H1 (cell line): Measurements from ENCODE around the gene GRHL3. TPM values are rescaled to one million over a fixed set of nuclear protein-coding genes. Genes with fewer than 3 reads are reported as not detected.

Source experiments
- CTCF ChIA-PET: fragments of 300-600 bp; sonication (Branson Sonifier 250); formaldehyde crosslinking; loops from one replicate; lab custom pipeline; 2021; ENCODE audit not compliant: partially characterized antibody; lab: Charles Lee
- POLR2A ChIA-PET: fragments of 300-600 bp; sonication (Branson Sonifier 250); formaldehyde crosslinking; loops from one replicate; lab custom pipeline; 2021; ENCODE audit warnings: inconsistent platforms; ENCODE audit not compliant: partially characterized antibody; lab: Charles Lee
- DNase-seq, 2 experiments: peaks; one replicate each; pipeline versions ENCODE4 v3.0.0 to v3.0.0-alpha.2; 2010 to 2022; ENCODE audit warnings: low spot score in 2 of 2, low read depth in 1 of 2, mixed read lengths in 1 of 2
- FAIRE-seq: peaks from 2 replicates; lab custom pipeline; 2011; peaks lifted over from hg19 to GRCh38; lab: Jason Lieb, UNC
- H2AFZ ChIP-seq: 2 replicates; pipeline ENCODE4 v1.8.1; 2012; ENCODE audit warnings: low read length, inconsistent platforms
- H2AK5ac ChIP-seq: 2 replicates; pipeline ENCODE4 v1.6.1; 2013; ENCODE audit warnings: low read depth, low read length
- H2BK120ac ChIP-seq: replicated peaks from 2 replicates; pipeline ENCODE3; 2013; ENCODE audit warnings: low read depth, low read length, inconsistent platforms
- H2BK12ac ChIP-seq: 2 replicates; pipeline ENCODE4 v1.6.1; 2013; ENCODE audit warnings: low read depth, low read length
- H2BK15ac ChIP-seq: 2 replicates; pipeline ENCODE4 v1.6.1; 2013; ENCODE audit warnings: low read length
- H2BK20ac ChIP-seq: 2 replicates; pipeline ENCODE4 v1.6.1; 2013; ENCODE audit warnings: low read length
- H2BK5ac ChIP-seq: 2 replicates; pipeline ENCODE4 v1.6.1; 2013; ENCODE audit warnings: low read depth, low read length
- H3K14ac ChIP-seq: 2 replicates; pipeline ENCODE4 v1.6.1; 2013; ENCODE audit warnings: inconsistent platforms; ENCODE audit not compliant: insufficient read length
- H3K18ac ChIP-seq: 2 replicates; pipeline ENCODE4 v1.6.1; 2013; ENCODE audit warnings: low read length; ENCODE audit errors: extremely low read depth
- H3K23ac ChIP-seq: 2 replicates; pipeline ENCODE4 v1.6.1; 2013; ENCODE audit warnings: inconsistent platforms; ENCODE audit not compliant: insufficient read length
- H3K23me2 ChIP-seq: 2 replicates; pipeline ENCODE4 v1.6.1; 2013; ENCODE audit warnings: low read depth, low read length
- H3K27ac ChIP-seq: 2 replicates; pipeline ENCODE4 v1.6.1; 2011; ENCODE audit warnings: low read depth, low read length, inconsistent platforms
- H3K27me3 ChIP-seq, 4 experiments: replicated peaks in 1 of 4; 1 replicate in 1 of 4; 2 replicates in 3 of 4; pipeline versions ENCODE4 v1.6.1 to v1.8.1; 2011 to 2013; ENCODE audit warnings: low read length in 3 of 4, mild to moderate bottlenecking in 3 of 4, inconsistent platforms in 2 of 4, mixed read lengths in 2 of 4, moderate library complexity in 1 of 4; ENCODE audit not compliant: control insufficient read depth in 3 of 4, insufficient read depth in 3 of 4; ENCODE audit errors: extremely low read depth in 1 of 4
- H3K36me3 ChIP-seq, 4 experiments: 2 replicates each; pipeline versions ENCODE4 v1.6.1 to v1.8.1; 2011 to 2013; ENCODE audit warnings: mild to moderate bottlenecking in 4 of 4, low read length in 3 of 4, moderate library complexity in 2 of 4, control low read depth in 1 of 4, inconsistent platforms in 1 of 4; ENCODE audit not compliant: insufficient read depth in 4 of 4, control insufficient read depth in 2 of 4
- H3K4ac ChIP-seq: replicated peaks from 2 replicates; pipeline ENCODE3; 2013; ENCODE audit warnings: low read length, low read depth, mixed read lengths, inconsistent platforms; ENCODE audit not compliant: insufficient read length
- H3K4me1 ChIP-seq, 4 experiments: replicated peaks in 1 of 4; 1 replicate in 1 of 4; 2 replicates in 3 of 4; pipeline versions ENCODE4 v1.6.1 to v1.8.1; 2011 to 2013; ENCODE audit warnings: low read length in 3 of 4, inconsistent platforms in 2 of 4, mixed read lengths in 1 of 4; ENCODE audit not compliant: insufficient read depth in 4 of 4, control insufficient read depth in 3 of 4
- H3K4me2 ChIP-seq, 2 experiments: 2 replicates each; pipeline versions ENCODE4 v1.6.1 to v1.8.1; 2011 to 2013; ENCODE audit warnings: low read depth in 2 of 2, low read length in 2 of 2, control low read depth in 1 of 2, inconsistent platforms in 1 of 2, mild to moderate bottlenecking in 1 of 2; ENCODE audit not compliant: insufficient read depth in 1 of 2
- H3K4me3 ChIP-seq, 4 experiments: fragments of 200-600, 300-600 bp in 1 of 4; sonication (generic), shearing (Covaris generic), sonication (Bioruptor Twin) in 1 of 4; 2 replicates each; pipeline versions ENCODE4 v1.5.1 to v1.8.1; 2011 to 2016; ENCODE audit warnings: low read length in 4 of 4, low read depth in 3 of 4, control low read depth in 2 of 4, inconsistent platforms in 2 of 4, mild to moderate bottlenecking in 2 of 4, mixed read lengths in 1 of 4, moderate library complexity in 1 of 4; ENCODE audit not compliant: insufficient read depth in 2 of 4; ENCODE audit errors: extremely low read depth in 1 of 4
- H3K56ac ChIP-seq: replicated peaks from 2 replicates; pipeline ENCODE3; 2013; ENCODE audit warnings: low read depth, mild to moderate bottlenecking, mixed read lengths, low read length, inconsistent platforms; ENCODE audit not compliant: insufficient read length
- H3K79me1 ChIP-seq: 2 replicates; pipeline ENCODE4 v1.6.1; 2013; ENCODE audit warnings: low read depth, low read length, control low read depth
- H3K79me2 ChIP-seq, 2 experiments: 2 replicates each; pipeline versions ENCODE4 v1.6.1 to v1.8.1; 2012 to 2013; ENCODE audit warnings: low read length in 2 of 2, mild to moderate bottlenecking in 2 of 2, inconsistent platforms in 1 of 2; ENCODE audit not compliant: insufficient read depth in 2 of 2, control insufficient read depth in 1 of 2
- H3K9ac ChIP-seq, 4 experiments: replicated peaks in 1 of 4; 1 replicate in 1 of 4; 2 replicates in 3 of 4; pipeline versions ENCODE4 v1.6.1 to v1.8.1; 2011 to 2013; ENCODE audit warnings: low read depth in 3 of 4, low read length in 3 of 4, control low read depth in 2 of 4, mild to moderate bottlenecking in 2 of 4, moderate library complexity in 2 of 4, inconsistent platforms in 1 of 4; ENCODE audit errors: extremely low read depth in 1 of 4
- H3K9me3 ChIP-seq, 2 experiments: 2 replicates each; pipeline versions ENCODE4 v1.6.1 to v1.8.1; 2012 to 2013; ENCODE audit warnings: mild to moderate bottlenecking in 2 of 2, moderate library complexity in 2 of 2, control low read depth in 1 of 2, inconsistent platforms in 1 of 2, low read depth in 1 of 2, low read length in 1 of 2, mixed read lengths in 1 of 2; ENCODE audit not compliant: insufficient read depth in 2 of 2
- H4K20me1 ChIP-seq, 2 experiments: replicated peaks in 1 of 2; 2 replicates each; pipeline versions ENCODE3 to v1.8.1; 2011 to 2013; ENCODE audit warnings: inconsistent platforms in 2 of 2, low read length in 2 of 2, mild to moderate bottlenecking in 1 of 2; ENCODE audit not compliant: insufficient read depth in 2 of 2, control insufficient read depth in 1 of 2
- H4K5ac ChIP-seq: 2 replicates; pipeline ENCODE4 v1.6.1; 2013; ENCODE audit warnings: low read length, low read depth, mixed read lengths, inconsistent platforms; ENCODE audit not compliant: insufficient read length
- H4K8ac ChIP-seq: 2 replicates; pipeline ENCODE4 v1.8.0; 2013; ENCODE audit warnings: mild to moderate bottlenecking, moderate library complexity, low read length, inconsistent platforms; ENCODE audit not compliant: insufficient read depth; ENCODE audit errors: extremely low read depth
- H4K91ac ChIP-seq: replicated peaks from 2 replicates; pipeline ENCODE3; 2013; ENCODE audit warnings: low read length, mixed read lengths, inconsistent platforms; ENCODE audit not compliant: insufficient read length
- GABPA ChIP-seq: IDR thresholded peaks from 2 replicates; pipeline ENCODE4 v1.6.1; 2011; ENCODE audit warnings: mild to moderate bottlenecking, low read length, moderate library complexity, borderline replicate concordance; ENCODE audit not compliant: insufficient read depth
- POLR2AphosphoS5 ChIP-seq: IDR thresholded peaks from 2 replicates; pipeline ENCODE4 v1.6.1; 2011; ENCODE audit warnings: low read depth, low read length
- POU5F1 ChIP-seq: IDR thresholded peaks from 2 replicates; pipeline ENCODE4 v1.6.1; 2011; ENCODE audit warnings: low read depth, mild to moderate bottlenecking, low read length, moderate library complexity
- RXRA ChIP-seq: IDR thresholded peaks from 2 replicates; pipeline ENCODE4 v1.6.1; 2011; ENCODE audit warnings: low read depth, mild to moderate bottlenecking, low read length, moderate library complexity; ENCODE audit not compliant: insufficient read depth
- SIX5 ChIP-seq: IDR thresholded peaks from 2 replicates; pipeline ENCODE4 v1.6.1; 2011; ENCODE audit warnings: mild to moderate bottlenecking, low read depth, low read length
- TCF12 ChIP-seq: IDR thresholded peaks from 2 replicates; pipeline ENCODE4 v1.6.1; 2011; ENCODE audit warnings: low read depth, mild to moderate bottlenecking, low read length
- whole genome bisulfite sequencing, 2 experiments: shearing (Covaris generic) in 1 of 2; methylation state at CpG; one replicate each; pipeline versions ENCODE4 v1.1.6 to v1.1.7; 2013 to 2015; ENCODE audit warnings: low lambda C conversion rate in 2 of 2, mixed read lengths in 2 of 2, inconsistent platforms in 1 of 2, low coverage in 1 of 2, missing lambda C conversion rate in 1 of 2; ENCODE audit not compliant: insufficient replicate concordance in 2 of 2, insufficient coverage in 1 of 2, insufficient read length in 1 of 2; ENCODE audit errors: extremely low coverage in 1 of 2, missing lambda C conversion rate in 1 of 2; 5-methylcytosine and 5-hydroxymethylcytosine counted together
- polyA plus RNA-seq, 7 experiments: library from polyadenylated mRNA; depleted of rRNA in 3 of 7; stranded (reverse) in 5 of 7; unstranded in 2 of 7; fragments of >200 nt in 5 of 7; fragments of 200-250 nt in 2 of 7; gene quantifications; 1 replicate in 5 of 7; 2 replicates in 1 of 7; 4 replicates in 1 of 7; pipeline versions ENCODE4 v1.2.1 to v1.2.3, GENCODE V29; 2011 to 2013; ENCODE audit warnings: missing spikeins in 2 of 7, mixed read lengths in 2 of 7
- total RNA-seq: library from RNA; stranded (reverse); fragmentation: NEBNext Ultra II Directional; extraction: Animal tissue kit (Norgen Biotek cat#: 25700); gene quantifications from 2 replicates; pipeline ENCODE4 v1.2.1, GENCODE V29; 2021
- TF ChIP-seq, protein P1 (sequence below): IDR thresholded peaks from 2 replicates; pipeline ENCODE4 v1.6.1; 2011; ENCODE audit warnings: low read length, improper control_type of control experiment
- TF ChIP-seq, protein P2 (sequence below): IDR thresholded peaks from 2 replicates; pipeline ENCODE4 v1.6.1; 2011; ENCODE audit warnings: low read depth, mild to moderate bottlenecking, low read length; ENCODE audit not compliant: insufficient read depth

The GRHL3 gene
- total and polyA plus RNA-seq, 2 of the 8 experiments (the other 6 are each of a cell fraction or from before 2014, with no cell fraction given) = 0.80 to 1.8 TPM

- no peak overlapping the region for H3K56ac ChIP-seq
- H4K20me1 ChIP-seq = no peaks in the 10 kb centered on the region
- no peak overlapping the region for H2BK15ac ChIP-seq
- no peak overlapping the region for H3K14ac ChIP-seq
- no peak overlapping the region for H2BK120ac ChIP-seq
- H2AFZ ChIP-seq = no peak overlapping the region
- no peak overlapping the region for H3K9ac ChIP-seq
- no peaks in the 10 kb centered on the region for H3K9me3 ChIP-seq
- no peaks in the 10 kb centered on the region for H3K27me3 ChIP-seq
- no peak overlapping the region for H2BK12ac ChIP-seq
- H3K4me1 ChIP-seq = no peaks in the 10 kb centered on the region; a peak in 2 of 7 replicates
- no peak overlapping the region for H2AK5ac ChIP-seq
- H3K18ac ChIP-seq = no peak overlapping the region
- H4K91ac ChIP-seq = no peak overlapping the region
- no peaks in the 10 kb centered on the region for H3K23me2 ChIP-seq
- H2BK5ac ChIP-seq = no peak overlapping the region
- FAIRE-seq = no peak
- no peak overlapping the region for H3K4ac ChIP-seq
- H3K4me3 ChIP-seq = no peak overlapping the region
- no peaks in the 10 kb centered on the region for H3K79me1 ChIP-seq
- H4K5ac ChIP-seq = no peak overlapping the region
- WGBS, 2 experiments = 92% methylated on average over 2 of the region's 2 CpGs; no CpG with 5 or more reads in 1 of the 2 experiments
- H3K36me3 ChIP-seq = peaks cover 0 to 2% (median 1%) of the 10 kb centered on the region in 4 experiments; a peak in 2 of 8 replicates
- no peak overlapping the region for H3K27ac ChIP-seq
- H3K4me2 ChIP-seq = no peak overlapping the region
- POLR2A ChIA-PET = no interaction called here
- no peaks in the 10 kb centered on the region for H3K79me2 ChIP-seq
- H3K23ac ChIP-seq = no peak overlapping the region
- CTCF ChIA-PET = interaction anchor here (1.5 to 3.6 kb wide), 4 partner anchors 10 to 164 kb away, joined by 3 to 13 read pairs (median 6); no protein-coding TSS in a partner anchor
- H4K8ac ChIP-seq = no peak overlapping the region
- TF ChIP-seq TCF12 (no peak), SIX5 (no peak), RXRA (no peak), POLR2AphosphoS5 (no peak), GABPA (no peak), POU5F1 (no peak)
- TF ChIP-seq, protein P1, sequence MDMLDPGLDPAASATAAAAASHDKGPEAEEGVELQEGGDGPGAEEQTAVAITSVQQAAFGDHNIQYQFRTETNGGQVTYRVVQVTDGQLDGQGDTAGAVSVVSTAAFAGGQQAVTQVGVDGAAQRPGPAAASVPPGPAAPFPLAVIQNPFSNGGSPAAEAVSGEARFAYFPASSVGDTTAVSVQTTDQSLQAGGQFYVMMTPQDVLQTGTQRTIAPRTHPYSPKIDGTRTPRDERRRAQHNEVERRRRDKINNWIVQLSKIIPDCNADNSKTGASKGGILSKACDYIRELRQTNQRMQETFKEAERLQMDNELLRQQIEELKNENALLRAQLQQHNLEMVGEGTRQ = no peak
- TF ChIP-seq, protein P2, sequence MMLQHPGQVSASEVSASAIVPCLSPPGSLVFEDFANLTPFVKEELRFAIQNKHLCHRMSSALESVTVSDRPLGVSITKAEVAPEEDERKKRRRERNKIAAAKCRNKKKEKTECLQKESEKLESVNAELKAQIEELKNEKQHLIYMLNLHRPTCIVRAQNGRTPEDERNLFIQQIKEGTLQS = no peak
- TF ChIP-seq, all 59 proteins: peak for 0
- no peak overlapping the region for H2BK20ac ChIP-seq
- DNase-seq = no peak
Measured at GRCh38 chr1:24362396-24362795, 43.2 kb downstream of the GRHL3 start.
